Activated CD4-positive, alpha-beta T cell treated with anti-CD3 and anti-CD28 coated beads for 36 hours (primary cell): ENCODE measurements around the gene TREH. TPM values are rescaled to one million over a fixed set of nuclear protein-coding genes. Genes with fewer than 3 reads are reported as not detected.

Experiments used
- ATAC-seq: fragments of 200-7000 bp; cut with Tn5 transposase; one replicate; pipeline ENCODE4 v1.10.0; 2021; ENCODE audit warnings: mild to moderate bottlenecking, moderate library complexity
- CTCF ChIA-PET: fragments of 350-600 bp; sonication (Branson Sonifier 250); formaldehyde crosslinking; loops from one replicate; lab custom pipeline; 2021; ENCODE audit warnings: antibody characterized with exemption; lab: Charles Lee
- POLR2A ChIA-PET: fragments of 350-600 bp; sonication (Branson Sonifier 250); formaldehyde crosslinking; loops from one replicate; lab custom pipeline; 2021; ENCODE audit warnings: antibody characterized with exemption, inconsistent platforms; lab: Charles Lee
- DNase-seq: peaks from one replicate; pipeline ENCODE4 v3.0.0-alpha.2; 2020
- H3K27ac Mint-ChIP-seq: one replicate; pipeline ENCODE4 v1.8.0; 2021; ENCODE audit warnings: mixed read lengths
- H3K27me3 Mint-ChIP-seq: one replicate; pipeline ENCODE4 v1.8.0; 2021; ENCODE audit warnings: mixed read lengths
- H3K36me3 Mint-ChIP-seq: one replicate; pipeline ENCODE4 v1.8.0; 2021; ENCODE audit warnings: low read depth, mixed read lengths
- H3K4me1 Mint-ChIP-seq: one replicate; pipeline ENCODE4 v1.8.0; 2021; ENCODE audit warnings: mixed read lengths
- H3K4me3 Mint-ChIP-seq: one replicate; pipeline ENCODE4 v1.8.0; 2021; ENCODE audit warnings: mild to moderate bottlenecking, moderate library complexity, mixed read lengths
- H3K9me3 Mint-ChIP-seq: one replicate; pipeline ENCODE4 v1.8.0; 2021; ENCODE audit warnings: low read depth, mixed read lengths
- intact Hi-C, 2 experiments: fragments of 100-400 bp; cut with DNase I in 1 of 2; cut with micrococcal nuclease in 1 of 2; formaldehyde crosslinking; loops; one replicate each; pipeline versions ENCODE4 v1.14.2 to v1.15.1; 2022 to 2024; cut with DNase I, micrococcal nuclease
- total RNA-seq, 2 experiments: library from RNA; stranded (reverse); gene quantifications; one replicate each; pipeline ENCODE4 v1.2.3, GENCODE V29; 2021

The TREH gene
- total RNA-seq, 2 experiments from 2014 or later: not detected

DNA sequence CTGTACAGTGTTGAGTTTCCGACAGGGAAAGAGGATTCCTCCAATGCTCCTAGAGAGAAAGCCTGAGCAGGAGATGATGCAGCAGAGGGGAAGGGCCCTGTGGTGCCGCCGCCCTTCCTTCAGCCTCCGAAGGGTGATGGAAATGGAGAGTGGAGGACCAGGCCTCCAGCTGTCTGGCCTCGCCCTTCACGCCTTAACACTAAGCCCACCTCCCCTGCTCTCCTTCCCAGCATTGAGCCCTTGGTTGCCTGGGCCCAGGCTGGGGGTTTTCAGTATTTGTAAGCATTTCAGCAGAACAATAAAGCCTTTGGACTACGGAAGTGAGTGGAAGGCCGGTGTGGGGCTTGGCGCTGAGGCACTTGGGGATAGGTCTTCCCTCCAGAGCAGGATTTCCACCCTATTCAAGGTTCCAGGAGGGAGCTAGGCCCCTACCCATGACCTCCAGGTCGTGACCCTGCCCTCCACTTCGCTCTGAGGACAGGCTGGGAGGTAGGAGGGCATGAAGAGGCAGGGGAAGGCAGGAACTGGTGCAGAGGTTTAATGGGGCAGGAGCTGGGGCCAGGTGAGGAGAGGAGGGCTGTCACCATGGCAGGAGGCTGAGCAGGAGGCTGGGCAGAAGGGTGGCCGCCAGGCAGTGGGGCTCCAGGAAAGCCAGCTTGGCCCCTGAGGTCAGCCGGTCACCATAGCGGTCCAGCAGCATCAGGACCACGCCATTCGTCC, 21.6 kb downstream of the TREH start:
- no peak overlapping the region for H3K27ac Mint-ChIP-seq
- no peak for ATAC-seq
- POLR2A ChIA-PET: interaction anchor here (1.1 kb wide), 1 partner anchor 9 kb away, joined by 3 read pairs; no protein-coding TSS in a partner anchor

DNA sequence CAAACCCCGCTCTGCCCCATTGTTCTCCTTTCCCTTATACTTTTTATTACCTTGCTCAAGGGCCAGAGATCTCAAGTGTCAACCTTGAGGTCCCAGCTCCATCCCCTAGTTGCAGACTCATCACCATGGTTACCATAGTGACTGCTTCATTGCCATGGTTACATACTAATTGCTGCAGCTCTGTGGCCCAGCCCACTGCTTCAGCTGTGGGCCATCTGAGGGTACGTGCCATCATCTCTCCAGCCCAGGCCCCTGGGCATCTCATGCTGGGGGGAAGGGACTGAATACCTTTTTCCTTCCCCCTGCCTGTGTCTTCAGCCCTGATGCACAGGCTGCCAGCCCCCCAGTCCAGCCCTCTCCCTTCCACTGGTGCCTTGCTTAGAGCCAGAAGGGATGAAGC, 22.2 kb downstream of the TREH start:
- intact Hi-C loops: no loop called here
- H3K27ac Mint-ChIP-seq: no peak overlapping the region

More for the DNA sequence above, 21.6 kb downstream of the TREH start:
- intact Hi-C loops: no loop called here
- Mint-ChIP-seq H3K9me3 (no peaks in the 10 kb centered on the region), H3K4me3 (no peak overlapping the region), H3K27me3 (no peaks in the 10 kb centered on the region), H3K36me3 (no peaks in the 10 kb centered on the region), H3K4me1 (peaks cover 1% of the 10 kb centered on the region)
- DNase-seq: no peak
- CTCF ChIA-PET: interaction anchor here (0.6 to 4.7 kb wide), 11 partner anchors 9 to 637 kb away, joined by 3 to 32 read pairs (median 3); no protein-coding TSS in a partner anchor

DNA sequence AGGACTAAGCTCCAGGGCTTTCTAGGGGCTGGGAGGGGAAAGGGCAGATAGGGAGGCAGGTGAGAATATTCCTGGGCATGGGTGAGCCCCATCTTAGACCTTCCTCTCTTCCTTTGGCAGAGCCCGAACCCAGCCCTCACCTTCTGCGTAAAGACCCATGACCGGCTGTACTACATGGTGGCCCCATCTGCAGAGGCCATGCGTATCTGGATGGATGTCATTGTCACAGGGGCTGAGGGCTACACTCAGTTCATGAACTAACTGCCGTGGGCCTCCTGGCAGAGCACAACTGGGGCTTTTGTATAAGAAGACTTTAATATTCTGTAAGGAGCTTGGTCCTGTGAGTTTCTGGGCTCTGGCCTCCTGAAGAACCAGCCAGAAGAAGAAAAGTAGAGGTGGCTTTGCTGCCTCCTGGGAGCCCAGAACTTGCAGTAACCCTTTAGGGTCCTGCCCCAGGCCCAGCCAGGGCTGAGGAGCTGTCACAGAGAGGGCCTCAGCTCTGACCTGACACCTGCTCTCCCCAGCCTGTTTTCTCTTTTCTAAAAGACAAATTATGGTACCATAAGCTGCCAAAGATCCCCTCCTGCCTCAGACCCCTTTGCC, 22.8 kb downstream of the TREH start:
- no peaks in the 10 kb centered on the region for H3K9me3 Mint-ChIP-seq
- H3K27me3 Mint-ChIP-seq: no peaks in the 10 kb centered on the region
- peaks cover 8% of the 10 kb centered on the region for H3K4me1 Mint-ChIP-seq
- no peak overlapping the region for H3K4me3 Mint-ChIP-seq
- DNase-seq (no peak), ATAC-seq (no peak)
- CTCF ChIA-PET: interaction anchor here (0.5 to 4.7 kb wide), 6 partner anchors 10 to 87 kb away, joined by 3 to 32 read pairs (median 6); no protein-coding TSS in a partner anchor
- POLR2A ChIA-PET: interaction anchor here (1.1 kb wide), 1 partner anchor 10 kb away, joined by 3 read pairs; no protein-coding TSS in a partner anchor
- H3K27ac Mint-ChIP-seq: no peak overlapping the region
- intact Hi-C loops: no loop called here
- no peaks in the 10 kb centered on the region for H3K36me3 Mint-ChIP-seq

More for the DNA sequence above, 22.2 kb downstream of the TREH start:
- H3K4me3 Mint-ChIP-seq: no peak overlapping the region
- no peaks in the 10 kb centered on the region for H3K9me3 Mint-ChIP-seq
- POLR2A ChIA-PET: interaction anchor here (1.1 kb wide), 1 partner anchor 9 kb away, joined by 3 read pairs; no protein-coding TSS in a partner anchor
- ATAC-seq: no peak
- CTCF ChIA-PET: interaction anchor here (0.5 to 4.7 kb wide), 8 partner anchors 9 to 637 kb away, joined by 3 to 32 read pairs (median 4); no protein-coding TSS in a partner anchor
- H3K36me3 Mint-ChIP-seq: no peaks in the 10 kb centered on the region
- no peaks in the 10 kb centered on the region for H3K27me3 Mint-ChIP-seq
- DNase-seq: no peak
- H3K4me1 Mint-ChIP-seq: peaks cover 8% of the 10 kb centered on the region

DNA sequence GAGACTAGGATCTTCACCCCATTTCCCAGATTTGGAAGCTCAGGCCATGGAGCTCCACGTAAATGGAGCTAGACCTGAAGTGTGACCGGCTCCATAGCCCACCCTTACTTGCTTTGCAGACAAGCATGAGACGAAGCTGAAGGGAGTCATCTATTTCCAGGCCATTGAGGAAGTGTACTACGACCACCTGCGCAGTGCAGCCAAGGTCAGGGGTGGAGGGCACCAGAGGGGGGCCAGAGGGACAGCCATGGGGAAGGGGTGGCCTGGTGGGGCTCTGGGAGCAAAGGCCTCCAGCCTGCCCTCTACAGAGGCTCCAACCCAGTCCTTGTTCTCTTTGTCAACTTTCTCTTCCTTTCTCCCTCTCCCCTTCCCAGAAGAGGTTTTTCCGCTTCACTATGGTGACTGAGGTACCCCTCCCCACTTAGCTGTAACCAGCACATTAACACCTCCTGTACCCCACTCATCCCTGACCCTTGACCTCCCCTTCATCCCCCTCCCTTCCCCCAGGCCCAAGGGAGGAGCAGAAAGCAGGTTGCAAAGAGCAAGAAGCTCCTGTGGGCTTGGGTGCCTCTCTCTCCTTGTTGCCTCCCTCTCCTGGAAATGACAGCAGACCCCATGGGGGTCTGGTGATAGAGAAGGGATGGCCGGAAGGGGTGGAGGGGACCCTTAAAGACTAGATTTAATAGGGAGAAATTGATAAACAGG, 23.8 kb downstream of the TREH start:
- Mint-ChIP-seq H3K4me1 (peaks cover 8% of the 10 kb centered on the region), H3K27ac (no peak overlapping the region), H3K36me3 (no peaks in the 10 kb centered on the region), H3K27me3 (no peaks in the 10 kb centered on the region), H3K4me3 (no peak overlapping the region), H3K9me3 (no peaks in the 10 kb centered on the region)
- DNase-seq: no peak
- intact Hi-C loops: no loop called here
- ChIA-PET POLR2A (no interaction called here), CTCF (interaction anchor here (1.3 to 2.0 kb wide), 3 partner anchors 11 to 60 kb away, joined by 6 to 9 read pairs (median 7); no protein-coding TSS in a partner anchor)
- no peak for ATAC-seq

DNA sequence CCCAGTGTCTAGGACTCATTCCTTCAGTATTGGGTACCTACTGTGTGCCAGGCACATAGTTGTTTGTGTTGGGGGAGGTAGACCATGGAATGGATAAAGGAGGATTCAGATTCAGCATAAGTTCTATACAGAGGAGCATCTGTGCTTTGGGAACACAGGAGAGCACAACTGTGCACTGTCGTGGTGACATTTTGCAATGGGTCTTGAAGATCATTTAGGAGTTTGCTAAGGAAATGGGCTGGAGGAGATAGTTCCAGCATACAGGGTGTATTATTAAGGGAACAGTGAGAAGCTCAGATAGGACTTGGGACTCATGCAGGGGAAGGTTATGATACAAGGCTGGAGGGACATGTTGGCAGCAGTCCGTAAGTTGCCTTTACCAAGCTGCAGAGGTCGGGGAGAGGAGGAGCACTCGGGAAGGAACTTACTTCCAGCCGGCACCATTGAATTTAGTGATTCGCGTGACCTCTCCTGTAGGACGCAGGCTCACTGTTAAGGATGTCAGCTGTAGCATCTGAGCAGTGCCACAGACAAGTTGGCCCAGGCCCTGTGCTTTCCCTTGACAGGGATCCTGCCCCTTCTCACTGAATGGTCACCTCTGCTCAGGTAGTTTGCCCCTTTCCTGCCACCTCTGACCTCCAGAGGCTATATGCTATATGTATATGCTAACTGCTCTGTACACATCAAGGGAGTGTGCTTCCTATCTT, 25.6 kb downstream of the TREH start:
- Mint-ChIP-seq H3K27me3 (no peaks in the 10 kb centered on the region), H3K36me3 (no peaks in the 10 kb centered on the region), H3K4me3 (no peak overlapping the region), H3K9me3 (no peaks in the 10 kb centered on the region), H3K4me1 (peaks cover 8% of the 10 kb centered on the region), H3K27ac (no peak overlapping the region)
- intact Hi-C loops: no loop called here
- ChIA-PET POLR2A (no interaction called here), CTCF (interaction anchor here (0.8 kb wide), 1 partner anchor 17 kb away, joined by 3 read pairs; no protein-coding TSS in a partner anchor)
- no peak for ATAC-seq
- DNase-seq: no peak

DNA sequence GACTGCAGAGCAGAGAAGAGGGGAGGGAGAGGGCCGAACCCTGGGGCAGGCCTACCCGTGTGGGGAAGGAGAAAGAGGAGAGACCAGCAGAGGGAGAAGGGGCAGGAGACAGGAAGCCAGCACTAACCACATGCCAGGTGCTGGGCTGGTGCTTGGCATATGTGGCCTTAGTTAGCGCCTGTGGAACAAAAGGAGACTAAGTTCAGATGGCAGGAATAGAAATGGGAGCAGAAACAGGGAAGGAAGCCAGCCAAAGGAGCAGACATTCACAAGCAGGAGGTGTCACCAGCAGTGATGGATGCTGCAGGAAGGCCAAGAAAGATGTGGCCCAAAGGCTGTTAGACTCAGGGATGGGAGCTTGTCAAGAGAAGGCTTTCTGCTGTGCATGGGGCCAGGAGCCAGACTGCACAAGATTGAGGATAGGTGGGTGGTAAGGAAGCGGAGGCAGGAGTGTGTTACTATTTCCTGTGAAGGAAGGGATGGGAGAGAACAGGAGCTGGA, 26.7 kb downstream of the TREH start:
- intact Hi-C loops: no loop called here
- Mint-ChIP-seq H3K4me1 (peaks cover 8% of the 10 kb centered on the region), H3K4me3 (no peak overlapping the region), H3K27me3 (no peaks in the 10 kb centered on the region), H3K9me3 (no peaks in the 10 kb centered on the region), H3K36me3 (no peaks in the 10 kb centered on the region), H3K27ac (no peak overlapping the region)
- ATAC-seq: no peak
- ChIA-PET POLR2A (no interaction called here), CTCF (interaction anchor here (0.6 to 2.3 kb wide), 3 partner anchors 12 to 251 kb away, joined by 3 to 5 read pairs (median 3); partner anchors contain the start of gene ATP5MG)
- no peak for DNase-seq

DNA sequence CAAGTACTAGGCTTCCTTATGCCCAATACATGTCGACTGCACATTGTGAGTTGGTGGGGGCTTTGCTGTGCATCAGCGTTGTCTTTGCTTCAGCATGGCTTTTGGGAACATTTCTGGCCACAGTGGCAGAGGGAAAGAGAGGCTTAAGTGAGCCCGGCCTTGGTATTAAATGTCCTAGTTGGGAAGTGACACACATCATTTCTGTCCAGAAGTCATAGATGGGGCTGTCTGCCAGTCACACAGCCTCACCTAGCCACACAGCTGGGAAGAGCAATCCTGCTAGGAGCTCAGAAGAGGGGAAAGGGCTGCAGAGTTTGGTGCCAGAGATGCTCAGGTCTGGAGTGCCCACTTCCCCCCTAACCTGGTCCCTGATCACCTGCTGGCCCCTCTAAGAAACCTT, 27.6 kb downstream of the TREH start:
- no peak overlapping the region for H3K4me3 Mint-ChIP-seq
- intact Hi-C loops: no loop called here
- no peaks in the 10 kb centered on the region for H3K27me3 Mint-ChIP-seq
- peaks cover 8% of the 10 kb centered on the region for H3K4me1 Mint-ChIP-seq
- H3K27ac Mint-ChIP-seq: no peak overlapping the region
- DNase-seq: no peak
- H3K36me3 Mint-ChIP-seq: no peaks in the 10 kb centered on the region
- ChIA-PET POLR2A (no interaction called here), CTCF (interaction anchor here (1.4 to 2.3 kb wide), 2 partner anchors 11 to 15 kb away, joined by 3 to 5 read pairs; no protein-coding TSS in a partner anchor)
- H3K9me3 Mint-ChIP-seq: no peaks in the 10 kb centered on the region
- no peak for ATAC-seq

DNA sequence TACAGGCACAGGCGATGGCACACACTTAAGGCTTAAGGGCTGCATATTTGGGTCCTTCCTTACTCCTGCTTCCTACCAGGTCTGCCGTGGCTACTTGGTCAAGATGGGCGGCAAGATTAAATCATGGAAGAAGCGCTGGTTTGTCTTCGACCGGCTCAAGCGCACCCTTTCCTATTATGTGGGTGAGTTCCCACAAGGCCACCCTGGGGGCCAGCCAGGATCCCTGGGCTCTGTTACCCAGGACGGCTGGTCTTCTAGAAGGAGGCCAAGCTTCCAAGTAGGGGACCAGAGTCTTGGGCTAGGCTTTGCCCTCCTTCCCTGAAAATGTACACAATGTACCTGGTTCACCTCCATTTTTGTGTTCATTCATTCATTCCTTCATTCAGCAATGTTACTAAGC, 29.1 kb downstream of the TREH start:
- CTCF ChIA-PET: no interaction called here
- Mint-ChIP-seq H3K36me3 (no peaks in the 10 kb centered on the region), H3K9me3 (no peaks in the 10 kb centered on the region), H3K4me3 (no peak overlapping the region), H3K4me1 (peaks cover 8% of the 10 kb centered on the region), H3K27me3 (no peaks in the 10 kb centered on the region), H3K27ac (no peak overlapping the region)
- intact Hi-C loops: no loop called here
- ATAC-seq (no peak), DNase-seq (no peak)
- POLR2A ChIA-PET: no interaction called here

DNA sequence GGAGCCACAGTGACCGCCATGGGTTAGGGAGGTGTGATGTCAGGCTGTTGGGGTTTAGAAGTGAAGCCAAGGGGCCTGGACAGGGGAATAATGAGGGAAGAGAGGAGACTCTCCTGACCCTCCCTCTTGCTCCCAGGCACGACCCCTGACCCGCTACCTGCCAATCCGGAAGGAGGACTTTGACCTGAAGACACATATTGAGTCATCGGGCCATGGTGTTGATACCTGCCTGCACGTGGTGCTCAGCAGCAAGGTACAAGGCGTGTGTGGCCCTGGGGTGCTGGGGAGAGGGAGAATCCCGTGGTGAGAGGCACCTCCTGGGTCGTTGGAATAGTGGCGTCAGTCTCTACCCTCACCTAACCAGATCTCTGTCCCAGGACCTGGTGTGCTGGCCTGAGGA, 29.5 kb downstream of the TREH start:
- intact Hi-C loops: no loop called here
- no peaks in the 10 kb centered on the region for H3K9me3 Mint-ChIP-seq
- ATAC-seq: no peak
- no peak overlapping the region for H3K4me3 Mint-ChIP-seq
- POLR2A ChIA-PET: no interaction called here
- no peak for DNase-seq
- CTCF ChIA-PET: no interaction called here
- H3K27ac Mint-ChIP-seq: no peak overlapping the region
- peaks cover 8% of the 10 kb centered on the region for H3K4me1 Mint-ChIP-seq
- no peaks in the 10 kb centered on the region for H3K36me3 Mint-ChIP-seq
- no peaks in the 10 kb centered on the region for H3K27me3 Mint-ChIP-seq

DNA sequence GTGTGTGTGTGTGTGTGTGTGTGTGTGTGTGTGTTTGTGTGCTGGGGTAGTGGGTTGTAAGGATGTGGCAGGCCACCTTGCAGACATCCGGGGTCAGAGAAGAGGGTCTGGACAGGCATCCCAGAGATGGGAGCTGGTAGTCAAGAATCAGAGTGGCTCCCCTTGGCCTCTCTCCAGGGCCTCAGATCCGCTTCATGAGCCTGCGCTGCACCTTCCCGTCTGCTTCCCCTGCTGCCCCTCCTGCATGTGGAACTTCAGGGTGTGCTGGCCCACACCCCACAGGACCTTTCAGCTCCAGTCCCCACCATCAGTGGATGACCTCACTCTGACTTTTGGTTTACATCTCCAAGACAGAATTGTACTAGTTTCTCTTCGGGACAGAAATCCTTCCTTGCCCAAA, 31.2 kb downstream of the TREH start:
- Mint-ChIP-seq H3K27ac (no peak overlapping the region), H3K36me3 (no peaks in the 10 kb centered on the region), H3K4me1 (peaks cover 8% of the 10 kb centered on the region), H3K4me3 (no peak overlapping the region), H3K9me3 (no peaks in the 10 kb centered on the region), H3K27me3 (no peaks in the 10 kb centered on the region)
- DNase-seq (no peak), ATAC-seq (no peak)
- CTCF ChIA-PET: no interaction called here
- intact Hi-C loops: no loop called here
- POLR2A ChIA-PET: no interaction called here
